GM18526 (cell line): Measurements from ENCODE around the gene MEF2C.

Source experiments
- POLR2A ChIP-seq: IDR thresholded peaks from 3 replicates; pipeline ENCODE4 v1.6.1; 2011; ENCODE audit not compliant: insufficient read length; ENCODE audit errors: extremely low read depth

The MEF2C gene

GRCh38 chr5:88732181-88732633 is 150.8 kb downstream of the MEF2C start:
- no peak for TF ChIP-seq POLR2A

- no peak for TF ChIP-seq POLR2A
These were observed 153.2 kb downstream of the MEF2C start for GRCh38 chr5:88729829-88730182.

GRCh38 chr5:88729084-88729828 is 153.7 kb downstream of the MEF2C start:
- TF ChIP-seq POLR2A: no peak

GRCh38 chr5:88727705-88728313 is 155.2 kb downstream of the MEF2C start:
- TF ChIP-seq POLR2A: no peak

GRCh38 chr5:88725454-88725853 is 157.5 kb downstream of the MEF2C start:
- TF ChIP-seq POLR2A: no peak

GRCh38 chr5:88724201-88724600 is 158.8 kb downstream of the MEF2C start:
- TF ChIP-seq POLR2A: no peak

- no peak for TF ChIP-seq POLR2A
These were observed 160.4 kb downstream of the MEF2C start for GRCh38 chr5:88722546-88723073.

- TF ChIP-seq POLR2A: no peak
These were observed 163.6 kb downstream of the MEF2C start for GRCh38 chr5:88719434-88719833.

- TF ChIP-seq POLR2A: no peak
These were observed 164.2 kb downstream of the MEF2C start for GRCh38 chr5:88718736-88719135.

GRCh38 chr5:88716101-88716500 is 166.9 kb downstream of the MEF2C start:
- no peak for TF ChIP-seq POLR2A

GRCh38 chr5:88715503-88715902 is 167.5 kb downstream of the MEF2C start:
- no peak for TF ChIP-seq POLR2A

- TF ChIP-seq POLR2A: no peak
These were observed 169.2 kb downstream of the MEF2C start for GRCh38 chr5:88713818-88714217.

- no peak for TF ChIP-seq POLR2A
These were observed 174.1 kb downstream of the MEF2C start for GRCh38 chr5:88708682-88709398.

- TF ChIP-seq POLR2A: no peak
These were observed 175.0 kb downstream of the MEF2C start for GRCh38 chr5:88708021-88708420.

- no peak for TF ChIP-seq POLR2A
These were observed 175.6 kb downstream of the MEF2C start for GRCh38 chr5:88707216-88707965.

GRCh38 chr5:88702332-88702731 is 180.7 kb downstream of the MEF2C start:
- TF ChIP-seq POLR2A: no peak

GRCh38 chr5:88700121-88700520 is 182.9 kb downstream of the MEF2C start:
- no peak for TF ChIP-seq POLR2A
